Right hindlimb (tissue), 1 donor: Measurements from ENCODE around the gene TGFB1.
"Not testable (repeated sequence)": the region's sequence is repeated elsewhere in the genome, so short reads cannot be mapped to it uniquely, and the experiment has no call there.

ENCODE experiments used
- DNase-seq: peaks from one replicate; pipeline ENCODE4 v3.0.0-alpha.2; 2018

Gene TGFB1

GRCh38 chr19:41353466-41354342, at the start of gene TGFB1:
Gene TGFB1, minus strand, starts transcription at chr19:41353922. Its CDS starts 878 bp downstream, at chr19:41353044.
- peak; percentile 85 for DNase-seq

GRCh38 chr19:41402010-41402409, 48.3 kb upstream of the TGFB1 start:
- DNase-seq = no peak

GRCh38 chr19:41401483-41401882, 47.8 kb upstream of the TGFB1 start:
- no peak for DNase-seq

GRCh38 chr19:41399525-41399924, 45.8 kb upstream of the TGFB1 start:
- DNase-seq = no peak

- no peak for DNase-seq
Observed at GRCh38 chr19:41399091-41399490, 45.4 kb upstream of the TGFB1 start.

- no peak for DNase-seq
Observed at GRCh38 chr19:41398598-41398997, 44.9 kb upstream of the TGFB1 start.

- DNase-seq = no peak
Observed at GRCh38 chr19:41398050-41398418, 44.3 kb upstream of the TGFB1 start.

GRCh38 chr19:41397086-41398049, 43.6 kb upstream of the TGFB1 start, which contains the start of the genes BCKDHA and EXOSC5:
Gene BCKDHA, plus strand, starts transcription at chr19:41397818. Its CDS starts 10 bp downstream, at chr19:41397828.
Gene EXOSC5, minus strand, starts transcription at chr19:41397359. Its CDS starts 31 bp downstream, at chr19:41397328.
- DNase-seq = peak; percentile 99

- no peak for DNase-seq
Observed at GRCh38 chr19:41395355-41395754, 41.6 kb upstream of the TGFB1 start.

GRCh38 chr19:41392775-41393174, 39.1 kb upstream of the TGFB1 start:
- DNase-seq = no peak

GRCh38 chr19:41391618-41392017, 37.9 kb upstream of the TGFB1 start:
- DNase-seq = no peak

GRCh38 chr19:41386442-41386841, 32.7 kb upstream of the TGFB1 start:
- no peak for DNase-seq

GRCh38 chr19:41384351-41384750, 30.6 kb upstream of the TGFB1 start:
- DNase-seq = no peak

- DNase-seq = not testable (repeated sequence)
Observed at GRCh38 chr19:41381536-41381935, 27.8 kb upstream of the TGFB1 start.

- peak; percentile 50 for DNase-seq
Observed at GRCh38 chr19:41377977-41378709, 24.4 kb upstream of the TGFB1 start.

- no peak for DNase-seq
Observed at GRCh38 chr19:41376998-41377365, 23.3 kb upstream of the TGFB1 start.

GRCh38 chr19:41376241-41376997, 22.7 kb upstream of the TGFB1 start, which contains the start of gene TMEM91:
Gene TMEM91, plus strand, starts transcription at chr19:41376533. Its CDS starts 1,777 bp downstream, at chr19:41378310.
- peak; percentile 46 for DNase-seq

GRCh38 chr19:41373993-41374392, 20.3 kb upstream of the TGFB1 start:
- DNase-seq = peak; percentile 89

GRCh38 chr19:41372501-41372900, 18.8 kb upstream of the TGFB1 start:
- DNase-seq = no peak

GRCh38 chr19:41371541-41371940, 17.8 kb upstream of the TGFB1 start:
- no peak for DNase-seq

- not testable (repeated sequence) for DNase-seq
Observed at GRCh38 chr19:41371119-41371518, 17.4 kb upstream of the TGFB1 start.

- no peak for DNase-seq
Observed at GRCh38 chr19:41369769-41370168, 16.0 kb upstream of the TGFB1 start.
